Activated T-helper 9 cell treated with anti-CD3 and anti-CD28 coated beads, Interleukin-2, amount 50 U/mL, for 16 hours (primary cell): ENCODE data around the gene C7orf25.
A peak's percentile ranks its signal among the peaks of the same experiment; 100 is the strongest.

ENCODE experiments used
- DNase-seq: peaks from one replicate; pipeline ENCODE4 v3.0.0-alpha.2; 2020; ENCODE audit warnings: low read depth

Gene C7orf25

DNA sequence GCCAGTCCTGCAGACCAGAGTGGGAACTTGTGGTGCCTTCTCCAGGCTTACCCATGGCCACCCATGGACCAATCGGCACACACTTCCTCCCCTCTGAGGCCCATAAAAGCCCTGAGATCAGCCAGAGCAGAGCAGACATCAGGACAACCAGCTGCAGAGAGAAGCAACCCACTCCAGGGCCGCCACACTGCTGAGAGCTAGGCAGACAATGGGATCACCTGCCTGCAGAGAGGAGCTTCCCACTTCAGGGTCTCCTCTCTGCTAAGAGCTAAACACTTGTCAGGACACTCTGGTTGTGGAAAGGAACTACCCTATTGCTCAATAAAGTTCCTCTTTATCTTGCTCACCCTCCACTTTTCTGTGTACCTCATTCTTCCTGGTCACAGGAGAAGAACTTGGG, 34.0 kb downstream of the C7orf25 start:
- DNase-seq, result no peak

DNA sequence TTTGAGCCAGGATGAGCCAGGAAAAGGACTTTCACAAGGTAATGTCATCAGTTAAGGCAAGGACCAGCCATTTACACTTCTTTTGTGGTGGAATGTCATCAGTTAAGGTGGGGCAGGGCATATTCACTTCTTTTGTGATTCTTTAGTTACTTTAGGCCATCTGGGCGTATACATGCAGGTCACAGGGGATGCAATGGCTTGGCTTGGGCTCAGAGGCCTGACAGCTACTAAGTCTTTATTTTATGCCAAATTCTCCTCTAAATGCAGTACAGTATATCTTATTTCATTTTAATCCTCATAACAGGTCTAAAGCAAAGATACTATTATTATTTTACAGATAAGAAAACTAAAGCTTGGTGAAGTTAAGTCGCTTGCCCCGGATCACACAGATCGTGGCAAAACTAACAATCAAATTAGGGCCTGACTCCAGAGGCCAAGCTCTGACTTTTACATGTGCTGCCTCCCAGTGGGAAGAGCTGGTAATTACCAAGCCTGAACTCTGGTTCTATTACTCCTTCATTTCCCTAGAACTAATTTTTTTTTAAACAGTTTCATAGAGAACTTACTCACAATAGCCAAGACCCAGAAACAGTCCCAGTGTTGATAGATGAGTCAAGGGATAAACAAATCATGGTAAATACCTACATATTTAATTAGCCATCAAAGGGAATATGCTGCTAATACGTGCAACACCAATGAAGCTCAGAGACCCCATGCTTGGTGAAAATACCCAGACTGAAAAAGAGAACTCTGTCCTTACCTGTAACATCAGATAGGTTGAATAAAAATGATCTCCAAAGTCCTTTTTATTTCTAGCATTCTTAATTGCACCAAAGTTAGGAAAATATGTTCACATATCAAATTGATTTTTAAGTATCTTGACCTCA, 35.4 kb downstream of the C7orf25 start:
- DNase-seq, result peak; percentile 13

GRCh38 chr7:42869131-42870020, 42.5 kb downstream of the C7orf25 start:
- no peak for DNase-seq

- no peak for DNase-seq
These were observed 43.4 kb downstream of the C7orf25 start for GRCh38 chr7:42868480-42868879.
